Measurements from ENCODE around the gene TBC1D10A. TPM values are rescaled to one million over a fixed set of nuclear protein-coding genes. Genes with fewer than 3 reads are reported as not detected.
A peak's percentile ranks its signal among the peaks of the same experiment; 100 is the strongest.

TBC1D10A gene, protein sequence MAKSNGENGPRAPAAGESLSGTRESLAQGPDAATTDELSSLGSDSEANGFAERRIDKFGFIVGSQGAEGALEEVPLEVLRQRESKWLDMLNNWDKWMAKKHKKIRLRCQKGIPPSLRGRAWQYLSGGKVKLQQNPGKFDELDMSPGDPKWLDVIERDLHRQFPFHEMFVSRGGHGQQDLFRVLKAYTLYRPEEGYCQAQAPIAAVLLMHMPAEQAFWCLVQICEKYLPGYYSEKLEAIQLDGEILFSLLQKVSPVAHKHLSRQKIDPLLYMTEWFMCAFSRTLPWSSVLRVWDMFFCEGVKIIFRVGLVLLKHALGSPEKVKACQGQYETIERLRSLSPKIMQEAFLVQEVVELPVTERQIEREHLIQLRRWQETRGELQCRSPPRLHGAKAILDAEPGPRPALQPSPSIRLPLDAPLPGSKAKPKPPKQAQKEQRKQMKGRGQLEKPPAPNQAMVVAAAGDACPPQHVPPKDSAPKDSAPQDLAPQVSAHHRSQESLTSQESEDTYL
- 10.6 and 13.4 TPM in 2 replicates for total RNA-seq
- long read RNA-seq, partial matches to known transcripts: 0 of 3 reads
- long read RNA-seq, other reads (novel, unspliced or antisense): 1 of 3 reads

DNA sequence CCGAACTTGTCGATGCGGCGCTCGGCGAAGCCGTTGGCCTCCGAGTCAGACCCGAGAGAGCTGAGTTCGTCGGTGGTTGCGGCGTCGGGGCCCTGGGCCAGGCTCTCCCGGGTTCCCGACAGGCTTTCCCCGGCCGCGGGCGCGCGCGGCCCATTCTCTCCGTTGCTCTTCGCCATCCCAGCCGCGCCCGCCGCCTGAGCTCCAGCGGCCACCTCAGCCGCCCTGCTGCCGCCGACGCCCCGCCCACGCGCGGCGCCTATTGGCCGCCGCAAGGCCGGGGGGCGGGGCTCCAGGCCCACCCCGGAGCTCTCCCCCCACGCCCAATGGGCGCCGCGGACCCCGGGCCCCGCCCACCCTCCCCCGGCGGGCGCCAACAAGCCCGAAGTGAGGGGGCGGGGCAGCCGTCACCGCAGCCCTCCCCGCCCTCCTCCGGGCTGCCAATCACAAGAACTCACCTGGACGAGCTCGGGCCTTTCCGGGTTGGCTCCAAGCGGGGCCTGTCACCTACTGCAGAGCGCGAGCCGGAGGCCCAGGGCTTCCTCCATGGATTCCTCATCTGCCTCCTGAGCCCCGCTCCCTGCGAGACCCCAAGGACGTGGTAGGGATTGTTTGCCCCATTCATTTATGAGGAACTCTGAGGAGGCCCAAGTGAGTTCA, at the start of gene TBC1D10A:
Gene TBC1D10A, minus strand, starts transcription at position 236 of the 657 bp plus-strand sequence. Its CDS starts 60 bp downstream, at position 176.
- H3K27me3 Mint-ChIP-seq: no peaks in the 10 kb centered on the region
- no peak for TF ChIP-seq CTCF (IDR thresholded peaks at IDR 0.05; ENCODE audit: unreplicated experiment)
- peaks cover 25% of the 10 kb centered on the region for H3K4me1 Mint-ChIP-seq (ENCODE audit: low read depth)
- DNase-seq (ENCODE audit: low spot score, unreplicated experiment): peak; percentile 93
- H3K9me3 Mint-ChIP-seq (ENCODE audit: low read depth): no peaks in the 10 kb centered on the region
- peaks cover 3% of the 10 kb centered on the region for H3K36me3 Mint-ChIP-seq (ENCODE audit: insufficient read depth)
- peak within 1 kb of the TSS; percentile 79 for H3K4me3 Mint-ChIP-seq (ENCODE audit: low read depth)
- peak within 1 kb of the TSS; percentile 90 for H3K27ac Mint-ChIP-seq

DNA sequence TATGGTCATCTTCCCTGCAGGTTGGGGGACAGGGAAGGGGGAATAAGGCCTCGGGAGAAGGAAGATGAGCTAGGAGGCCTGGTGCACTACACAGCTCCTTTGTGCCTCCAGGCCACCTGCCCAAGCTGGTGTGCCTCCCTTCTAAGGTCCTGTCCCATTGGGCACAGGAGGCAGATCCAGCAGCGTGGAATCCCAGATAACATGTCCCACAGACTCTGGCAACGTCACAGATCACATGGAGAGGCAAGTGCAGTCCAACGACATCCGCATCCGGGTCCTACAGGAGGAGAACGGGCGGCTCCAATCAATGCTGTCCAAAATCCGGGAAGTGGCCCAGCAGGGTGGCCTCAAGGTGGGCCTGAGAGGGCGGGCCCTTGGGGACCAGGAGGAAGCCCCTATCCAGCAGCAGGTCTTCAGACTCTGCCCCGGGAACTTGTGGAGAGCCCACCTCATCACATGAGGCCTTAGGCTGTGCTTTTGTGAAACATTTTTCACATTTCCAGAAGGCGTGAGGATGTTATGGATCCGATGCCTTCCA, 48.6 kb upstream of the TBC1D10A start:
- no peak overlapping the region for H3K27ac Mint-ChIP-seq

GRCh38 chr22:30373331-30374325, 46.9 kb upstream of the TBC1D10A start:
- no peaks in the 10 kb centered on the region for H3K27me3 Mint-ChIP-seq
- H3K36me3 Mint-ChIP-seq (ENCODE audit: insufficient read depth): peaks cover 3% of the 10 kb centered on the region
- H3K9me3 Mint-ChIP-seq (ENCODE audit: low read depth): no peaks in the 10 kb centered on the region
- H3K4me1 Mint-ChIP-seq (ENCODE audit: low read depth): no peaks in the 10 kb centered on the region
- TF ChIP-seq CTCF (IDR thresholded peaks at IDR 0.05; ENCODE audit: unreplicated experiment): no peak
- no peak for DNase-seq (ENCODE audit: low spot score, unreplicated experiment)
- no peak overlapping the region for H3K4me3 Mint-ChIP-seq (ENCODE audit: low read depth)
- H3K27ac Mint-ChIP-seq: no peak overlapping the region

More for the DNA sequence above, 48.6 kb upstream of the TBC1D10A start:
- H3K27me3 Mint-ChIP-seq: no peaks in the 10 kb centered on the region
- H3K36me3 Mint-ChIP-seq (ENCODE audit: insufficient read depth): peaks cover 4% of the 10 kb centered on the region
- H3K9me3 Mint-ChIP-seq (ENCODE audit: low read depth): no peaks in the 10 kb centered on the region
- DNase-seq (ENCODE audit: low spot score, unreplicated experiment): no peak
- no peaks in the 10 kb centered on the region for H3K4me1 Mint-ChIP-seq (ENCODE audit: low read depth)
- TF ChIP-seq CTCF (IDR thresholded peaks at IDR 0.05; ENCODE audit: unreplicated experiment): no peak
- H3K4me3 Mint-ChIP-seq (ENCODE audit: low read depth): no peak overlapping the region

GRCh38 chr22:30372915-30373314, 46.2 kb upstream of the TBC1D10A start:
- no peak overlapping the region for H3K27ac Mint-ChIP-seq
- H3K4me3 Mint-ChIP-seq (ENCODE audit: low read depth): no peak overlapping the region
- peaks cover 2% of the 10 kb centered on the region for H3K36me3 Mint-ChIP-seq (ENCODE audit: insufficient read depth)
- no peaks in the 10 kb centered on the region for H3K27me3 Mint-ChIP-seq
- TF ChIP-seq CTCF (IDR thresholded peaks at IDR 0.05; ENCODE audit: unreplicated experiment): no peak
- H3K9me3 Mint-ChIP-seq (ENCODE audit: low read depth): no peaks in the 10 kb centered on the region
- DNase-seq (ENCODE audit: low spot score, unreplicated experiment): no peak
- H3K4me1 Mint-ChIP-seq (ENCODE audit: low read depth): no peaks in the 10 kb centered on the region
